GM18909 (cell line): ENCODE results near the gene C8G.

Experiments used
- ATAC-seq: cut with Tn5 transposase; IDR thresholded peaks from one replicate; pipeline ENCODE4 v1.9.1; 2021; ENCODE audit warnings: mild to moderate bottlenecking; ENCODE audit not compliant: unreplicated experiment, poor library complexity

The C8G gene

DNA sequence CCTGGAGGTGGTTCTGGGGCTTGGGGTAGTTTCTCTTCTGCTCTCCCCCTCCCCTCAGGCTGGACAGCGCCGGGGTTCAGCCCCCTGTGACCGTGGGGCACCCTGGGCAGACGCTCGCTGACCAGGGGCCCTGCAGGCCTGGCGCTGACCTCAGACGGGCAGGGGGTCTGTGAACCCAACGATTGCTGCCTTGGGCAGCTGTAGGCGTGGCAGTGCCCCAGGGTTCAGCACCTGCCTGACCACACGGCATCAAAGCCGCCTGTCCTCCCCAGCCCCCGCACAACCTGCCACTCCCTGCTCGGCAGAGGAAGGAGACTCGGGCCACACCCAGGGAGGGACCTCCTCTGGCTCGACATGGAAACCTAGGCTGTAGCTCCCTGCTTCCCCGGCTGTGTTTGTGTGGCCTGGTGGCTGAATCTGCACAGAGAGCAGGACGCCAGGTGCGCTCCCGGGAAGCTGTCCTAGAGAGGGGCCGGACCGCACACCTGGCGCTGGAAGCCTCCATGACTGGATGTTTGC lies 19.2 kb downstream of the C8G start:
- ATAC-seq, result no peak

DNA sequence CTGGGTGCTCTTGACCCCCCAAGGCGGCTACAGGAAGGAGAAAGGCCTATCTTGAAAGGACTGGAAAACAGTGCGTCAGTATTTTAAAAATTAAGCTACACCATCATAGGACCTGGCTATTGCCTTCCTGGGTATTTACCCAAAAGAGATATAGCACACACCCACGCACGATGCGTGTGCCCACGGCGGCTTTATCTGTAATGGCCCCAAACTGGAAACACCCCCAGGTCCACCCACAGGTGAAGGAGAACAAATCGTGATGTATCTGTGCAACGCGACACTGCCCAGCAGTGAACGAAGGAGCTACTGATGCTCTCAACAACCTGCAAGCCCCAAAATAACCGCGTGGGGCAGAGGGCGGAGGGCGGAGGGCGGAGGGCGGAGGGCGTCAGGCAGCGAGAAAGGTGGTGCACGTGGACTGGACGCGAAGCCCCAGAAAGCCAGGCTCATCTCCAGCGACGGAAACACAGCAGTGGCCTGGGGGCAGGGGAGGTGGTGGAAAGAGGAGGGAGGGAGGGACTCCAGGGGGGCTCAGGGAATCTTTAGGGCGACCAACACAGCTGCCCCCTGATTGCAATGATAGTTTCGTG lies 19.9 kb downstream of the C8G start:
- no peak for ATAC-seq

DNA sequence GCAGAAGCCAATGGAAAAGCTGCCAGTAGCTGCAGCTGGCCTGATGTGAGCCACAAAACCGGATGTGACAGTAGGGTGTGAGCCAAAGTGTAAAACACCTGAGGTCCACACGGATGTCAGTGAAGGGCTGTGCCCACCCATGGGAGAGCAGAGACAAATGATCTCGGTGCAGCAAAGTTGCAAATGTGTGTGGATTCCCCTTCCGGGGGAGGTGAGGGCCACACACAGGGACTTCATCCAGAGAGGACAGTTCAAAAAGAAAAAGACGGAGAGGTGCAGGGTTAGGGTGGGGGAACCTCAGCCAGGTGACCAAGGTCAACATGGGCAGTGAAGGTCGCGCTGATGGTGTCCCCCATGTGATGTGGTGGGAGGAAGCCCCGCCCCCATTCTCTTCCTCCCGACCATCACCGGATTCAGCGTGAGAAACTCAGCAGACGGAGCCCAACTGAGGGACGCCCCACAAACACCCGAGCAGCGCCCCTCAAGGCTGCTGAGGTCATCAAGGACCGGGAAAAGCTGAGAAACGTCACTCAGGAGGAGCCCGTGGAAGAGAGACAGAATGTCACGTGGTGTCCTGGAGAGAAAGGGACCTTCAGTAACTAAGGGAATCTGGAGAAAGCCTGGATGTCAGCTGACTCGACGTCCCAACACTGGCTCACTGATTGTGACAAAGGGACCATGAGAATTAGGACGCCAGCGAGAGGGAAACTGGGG lies 20.9 kb downstream of the C8G start:
- ATAC-seq, result no peak

DNA sequence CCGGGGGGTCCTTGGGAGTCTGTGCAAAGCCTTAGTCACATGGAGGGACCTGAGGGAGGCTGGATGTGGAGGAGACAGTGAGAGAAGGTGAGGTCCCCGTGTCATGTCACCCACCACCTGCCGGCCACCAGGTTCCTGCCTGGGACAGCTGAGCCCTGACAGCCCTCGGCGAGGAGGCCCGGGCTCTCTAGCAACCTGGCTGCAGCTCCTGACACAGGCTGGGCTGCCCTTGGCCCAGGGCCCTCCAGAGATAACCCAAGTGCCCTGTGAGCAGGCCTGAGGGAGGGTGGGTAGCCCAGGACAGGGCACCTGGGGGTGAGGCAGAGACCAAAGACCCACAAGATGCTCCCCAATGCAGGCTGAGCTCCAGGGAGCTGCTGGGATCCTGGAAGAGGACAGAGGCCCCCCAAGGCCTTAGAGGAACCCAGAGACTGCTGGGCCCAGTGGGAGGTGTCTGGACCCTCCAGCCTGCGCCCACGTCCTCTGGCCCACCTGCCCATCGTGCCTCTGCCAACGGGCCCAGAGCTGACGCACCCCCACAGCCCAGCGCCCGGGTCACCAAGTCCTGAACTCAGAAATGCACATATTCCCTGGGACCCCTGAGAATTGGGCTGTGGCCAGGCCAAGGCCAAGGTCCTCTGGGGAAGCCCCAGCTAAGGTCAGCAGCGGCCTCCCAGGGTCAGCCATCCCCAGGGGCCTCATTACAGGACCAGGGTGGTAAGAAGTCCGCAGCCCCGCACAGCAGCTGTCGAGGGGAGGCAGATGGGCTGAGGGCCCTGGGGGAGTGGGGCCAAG lies 23.5 kb downstream of the C8G start:
- ATAC-seq, result no peak

DNA sequence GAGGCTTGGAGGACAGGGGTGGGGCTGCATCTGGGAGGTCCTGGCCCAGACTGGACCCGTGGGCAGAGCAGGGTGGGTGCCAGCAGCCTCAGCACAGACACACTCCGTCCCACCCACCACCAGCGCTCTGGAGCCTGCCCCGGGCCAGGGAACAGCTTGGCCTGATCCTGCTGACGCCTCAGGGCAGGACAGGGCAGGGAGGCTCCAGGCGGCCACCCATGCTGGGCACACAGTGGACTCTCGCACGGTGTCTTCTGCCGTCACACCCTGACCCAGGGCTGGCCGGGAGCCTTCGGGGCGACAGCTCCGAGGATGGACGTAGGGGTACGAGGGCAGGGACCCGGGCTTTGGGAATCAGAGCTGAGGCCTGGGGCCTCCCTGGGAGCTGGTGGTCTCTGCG lies 24.1 kb downstream of the C8G start:
- no peak for ATAC-seq

DNA sequence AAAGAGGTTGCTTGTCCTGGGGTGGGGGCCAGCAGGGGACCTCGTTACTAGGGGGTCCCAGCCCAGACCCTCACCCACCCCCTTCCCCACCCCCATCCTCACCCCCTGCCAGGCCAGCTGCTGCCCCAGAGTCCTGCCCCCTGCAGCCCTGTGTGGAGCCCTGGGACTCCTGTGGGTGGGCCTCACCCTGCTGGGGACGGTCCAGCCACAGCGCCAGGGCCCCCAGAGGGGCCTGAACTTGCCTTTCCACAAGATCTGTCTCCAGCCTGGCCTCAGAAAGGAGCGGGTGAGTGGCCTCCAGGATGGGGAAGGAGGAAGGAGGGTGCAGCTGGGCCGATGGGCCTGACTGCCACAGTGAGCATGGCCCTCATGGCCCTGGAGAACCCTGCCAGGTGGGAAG lies 24.7 kb downstream of the C8G start:
- ATAC-seq, result no peak

DNA sequence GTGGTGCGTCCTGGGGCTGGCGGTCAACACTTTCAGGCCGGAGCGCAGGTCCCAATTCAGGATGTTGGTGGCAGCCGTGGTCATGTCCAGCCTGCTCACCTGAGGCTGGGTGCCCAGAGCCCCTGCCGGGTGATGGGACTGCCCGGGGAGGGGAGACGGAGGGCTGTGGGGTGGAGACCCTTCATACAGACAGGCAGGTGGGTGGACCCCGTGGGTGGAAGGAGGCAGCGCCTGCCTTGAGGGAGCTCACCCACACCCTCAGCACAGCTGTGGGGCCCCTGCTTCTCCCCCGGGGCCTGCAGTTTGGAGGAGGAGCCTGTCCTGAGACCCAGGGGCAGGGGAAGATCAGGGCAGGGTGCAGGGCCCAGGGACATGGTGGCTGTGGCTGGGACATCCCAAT lies 25.3 kb downstream of the C8G start:
- ATAC-seq, result no peak

DNA sequence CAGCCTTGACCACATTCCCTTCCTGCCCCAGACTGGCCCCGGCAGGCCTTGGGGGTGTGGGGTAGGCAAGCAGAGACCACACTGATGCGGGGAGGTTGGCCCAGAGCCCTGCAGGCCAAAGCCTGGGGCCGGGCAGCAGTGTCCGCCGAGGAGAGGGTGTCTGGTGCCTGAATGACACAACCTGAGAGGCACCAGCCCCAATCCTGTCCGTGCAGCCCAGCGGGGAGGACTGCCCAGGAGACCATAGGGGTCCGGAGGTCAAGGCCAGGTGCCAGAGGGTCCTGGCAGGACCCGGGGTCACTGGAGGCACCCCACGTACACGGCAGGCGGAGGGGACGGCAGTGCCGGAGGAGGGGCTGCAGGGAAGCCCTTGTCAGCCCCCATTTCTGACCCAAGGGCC lies 26.7 kb downstream of the C8G start:
- ATAC-seq, result no peak

DNA sequence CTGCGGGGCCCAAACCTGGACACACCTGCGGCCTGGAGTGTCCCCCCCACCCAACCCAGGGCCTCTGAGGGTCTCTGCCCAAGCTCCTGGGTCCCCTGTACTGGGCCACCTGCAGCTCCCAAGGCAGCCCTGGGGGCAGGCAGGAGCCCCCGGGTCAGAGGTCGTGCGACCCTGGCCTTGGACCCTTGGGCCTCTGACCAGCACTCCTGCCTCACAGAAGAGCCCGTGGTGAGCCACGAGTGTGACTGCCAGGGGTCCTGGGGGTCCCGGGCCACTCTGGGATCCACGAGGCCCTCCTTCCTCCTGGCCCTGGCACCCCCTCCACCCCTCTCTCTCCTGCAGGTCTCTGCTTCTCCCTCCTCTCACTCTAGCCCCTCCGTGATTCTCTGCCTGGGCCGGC lies 27.3 kb downstream of the C8G start:
- ATAC-seq, result no peak

DNA sequence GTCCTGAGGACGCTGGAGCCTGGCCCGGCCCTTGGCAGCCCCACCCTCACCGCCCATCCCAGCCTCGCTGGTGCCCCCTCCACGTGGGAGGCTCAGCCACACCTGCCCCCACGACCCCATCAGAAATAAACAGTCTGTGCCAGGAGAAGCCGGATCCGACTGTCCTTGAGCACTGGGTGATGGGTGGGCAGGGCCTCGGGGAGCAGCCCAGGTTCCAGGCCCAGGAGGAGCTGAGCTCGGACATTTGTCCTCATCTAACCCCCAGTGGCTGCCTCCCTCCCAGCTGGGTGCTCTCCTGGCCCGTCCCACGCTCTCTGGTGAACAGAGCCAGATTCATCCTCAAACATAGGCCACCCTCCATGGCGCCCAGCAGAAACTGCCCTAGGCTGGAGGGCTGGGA lies 27.7 kb downstream of the C8G start:
- ATAC-seq, result no peak

DNA sequence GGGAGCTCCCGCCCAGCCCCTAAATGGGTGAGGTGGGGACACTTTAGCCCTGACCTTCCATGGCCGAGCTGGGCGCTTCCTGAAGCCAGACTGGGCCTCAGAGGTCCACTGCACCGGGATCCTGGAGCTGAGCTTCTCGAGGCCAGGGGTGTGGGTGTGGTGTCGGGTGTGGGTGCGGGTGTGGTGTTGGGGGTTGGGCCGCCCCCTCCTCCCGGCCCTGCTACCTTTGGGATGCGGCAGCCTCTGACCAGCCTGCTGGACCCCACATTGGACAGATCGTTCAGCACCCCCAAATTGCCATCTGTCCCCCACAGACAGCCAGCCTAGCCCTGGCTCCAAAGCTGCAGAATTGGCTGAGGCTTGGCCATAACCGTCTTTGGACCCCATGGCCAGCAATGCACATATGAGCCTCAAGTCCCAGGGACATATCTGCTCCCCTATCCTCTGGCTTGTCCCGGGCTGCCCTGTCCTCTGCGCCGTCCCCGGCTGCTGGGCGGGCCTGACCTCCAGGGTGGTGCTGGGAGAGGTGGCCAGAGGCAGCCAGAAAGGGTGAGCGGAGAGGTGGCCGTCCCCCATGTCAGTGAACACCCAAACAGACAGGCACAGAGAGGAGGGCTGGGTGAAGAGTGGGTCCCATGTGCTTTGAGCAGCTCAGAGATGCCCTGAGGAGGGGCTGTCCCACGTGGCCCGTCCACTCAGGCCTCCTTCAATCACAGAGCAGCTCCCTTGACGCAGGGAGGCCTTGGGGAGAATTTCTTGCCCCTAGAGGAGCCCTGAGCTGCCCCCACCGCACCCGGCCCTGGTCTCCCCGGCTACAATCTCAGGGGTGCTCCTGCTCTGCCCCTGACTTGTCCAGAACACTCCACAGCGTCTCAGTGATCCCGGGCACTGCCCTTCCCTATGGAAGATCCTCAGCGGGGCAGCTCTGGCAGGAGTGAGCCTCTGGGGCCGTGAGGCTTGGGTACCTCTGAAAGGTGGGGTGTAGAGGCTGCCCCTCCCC lies 28.9 kb downstream of the C8G start:
- no peak for ATAC-seq

DNA sequence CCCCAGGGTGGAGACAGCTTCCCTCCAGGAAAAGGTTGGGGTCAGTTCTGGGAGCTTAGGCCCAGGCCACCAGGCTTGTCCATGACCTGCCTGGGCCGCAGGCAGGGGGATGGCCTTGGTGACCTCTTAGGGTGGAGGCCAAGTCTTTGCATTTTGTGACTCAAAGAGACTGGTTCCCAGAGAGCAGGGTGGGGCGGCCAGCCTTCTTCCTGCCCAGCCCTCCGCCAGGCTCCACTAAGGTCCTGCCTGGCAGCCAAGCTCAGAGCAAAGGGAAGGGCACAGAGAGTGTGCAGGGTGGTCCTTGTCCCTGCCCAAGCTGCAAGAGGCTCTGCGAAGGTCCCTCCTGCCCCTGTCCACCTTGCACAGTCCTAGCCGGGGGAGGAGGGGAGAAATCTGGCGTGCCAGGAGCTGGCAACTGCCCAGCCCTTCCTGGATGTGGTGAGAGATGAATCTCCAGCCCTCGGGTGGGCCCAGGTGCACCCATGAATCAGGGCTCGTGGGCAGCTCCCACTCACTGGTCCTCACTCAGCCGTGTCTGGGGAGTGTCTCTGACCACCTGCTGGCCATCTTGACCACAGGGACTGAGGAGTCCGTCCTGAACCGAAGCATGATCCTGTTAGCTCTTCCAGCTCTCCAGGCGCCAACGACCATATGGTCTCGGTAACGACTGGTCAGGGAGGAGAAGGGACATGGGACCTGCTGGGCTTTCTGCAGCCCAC lies 29.9 kb downstream of the C8G start:
- ATAC-seq, result no peak

DNA sequence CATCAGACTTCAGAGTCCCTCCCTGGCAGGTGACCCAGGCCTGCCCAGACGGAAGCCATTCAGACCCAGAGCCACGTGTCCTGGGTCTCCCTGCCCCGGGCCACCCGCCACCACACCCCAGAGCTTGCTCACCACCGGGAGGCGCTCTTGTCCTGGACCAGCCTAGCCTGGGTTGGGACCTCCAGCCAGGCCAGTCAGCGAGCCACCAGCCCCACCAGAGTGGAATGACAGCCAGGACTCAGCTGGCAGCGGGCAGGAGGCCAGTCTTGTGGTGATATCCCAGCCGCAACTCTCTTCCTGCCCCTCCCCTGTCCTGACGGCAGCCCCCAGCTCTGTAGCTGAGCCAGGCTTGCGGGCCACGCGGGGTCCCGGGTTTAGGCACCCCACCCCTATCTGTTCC lies 30.6 kb downstream of the C8G start:
- no peak for ATAC-seq

DNA sequence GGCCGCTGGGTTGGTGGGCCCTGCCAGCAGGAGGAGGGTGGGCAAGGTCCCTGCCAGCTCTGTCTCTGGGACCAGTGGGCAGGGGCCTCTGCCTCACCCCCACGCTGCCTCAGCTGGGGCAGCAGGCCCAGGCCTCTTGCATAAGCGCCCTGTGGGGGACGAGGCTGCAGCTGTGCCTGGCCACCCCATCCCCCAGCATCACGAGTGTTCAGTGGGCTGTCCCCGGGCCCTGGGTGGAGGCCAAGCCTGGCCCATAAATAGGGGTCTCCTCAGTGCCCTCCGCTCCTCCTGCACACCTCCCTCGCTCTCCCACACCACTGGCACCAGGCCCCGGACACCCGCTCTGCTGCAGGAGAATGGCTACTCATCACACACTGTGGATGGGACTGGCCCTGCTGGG lies 32.2 kb downstream of the C8G start, which contains the start of gene PTGDS:
TSS of gene PTGDS (plus strand) at position 282 of the 400 bp plus-strand sequence. CDS start at position 357, 75 bp downstream.
- no peak for ATAC-seq

DNA sequence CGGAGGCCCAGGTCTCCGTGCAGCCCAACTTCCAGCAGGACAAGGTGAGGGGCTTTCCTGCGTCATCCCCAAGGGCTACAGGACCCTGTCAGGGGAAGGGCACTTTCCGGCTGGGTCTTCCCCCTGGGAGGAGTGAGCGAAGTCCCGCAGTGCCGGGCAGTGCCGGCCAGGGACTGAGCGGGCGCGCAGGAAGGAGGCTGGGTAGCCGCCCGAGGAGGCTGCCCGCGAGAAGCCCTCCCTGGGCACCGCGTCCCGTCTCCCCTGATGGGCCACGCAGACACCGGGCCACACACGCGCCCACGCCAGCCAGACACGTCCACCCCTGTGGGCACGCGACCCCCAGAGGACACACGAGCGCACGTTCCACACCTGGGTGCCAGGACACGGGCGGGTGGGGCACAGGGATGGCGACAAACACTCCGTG lies 32.6 kb downstream of the C8G start:
- no peak for ATAC-seq

DNA sequence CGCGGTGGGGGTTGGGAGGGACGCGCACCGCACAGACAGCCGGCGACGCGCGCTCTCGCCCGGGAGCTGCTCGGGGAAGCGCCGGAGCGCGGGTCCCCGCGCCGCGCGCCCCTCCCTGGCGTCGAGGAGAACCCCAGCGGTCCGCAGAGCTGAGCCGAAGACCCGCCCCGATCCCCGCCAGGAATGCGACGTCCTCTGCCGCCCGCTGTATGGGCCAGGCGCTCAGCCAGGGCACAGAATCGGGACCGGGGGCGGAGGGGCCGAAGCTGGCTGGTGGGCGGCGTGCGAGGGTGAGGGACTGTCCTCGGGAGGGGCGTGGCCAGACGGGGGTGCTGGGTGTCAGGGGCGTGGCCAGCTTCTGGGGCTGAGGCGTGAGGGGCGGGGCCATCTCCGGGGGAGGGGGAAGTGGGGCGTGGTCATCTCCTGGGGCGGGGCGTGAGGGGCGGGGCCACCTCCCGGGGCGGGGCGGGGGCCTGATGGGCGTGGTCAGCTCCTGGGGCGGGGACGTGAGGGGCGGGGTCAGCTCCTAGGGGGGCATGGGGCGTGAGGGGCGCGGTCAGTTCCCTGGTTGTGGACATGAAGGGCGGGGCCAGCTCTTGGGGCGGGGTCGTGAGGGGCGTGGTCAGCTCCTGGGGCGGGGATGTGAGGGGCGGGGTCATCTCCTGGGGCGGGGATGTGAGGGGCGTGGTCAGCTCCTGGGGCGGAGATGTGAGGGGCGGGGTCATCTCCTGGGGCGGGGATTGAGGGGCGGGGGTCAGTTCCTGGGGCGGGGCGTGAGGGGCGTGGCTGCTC lies 33.2 kb downstream of the C8G start:
- ATAC-seq, result no peak

DNA sequence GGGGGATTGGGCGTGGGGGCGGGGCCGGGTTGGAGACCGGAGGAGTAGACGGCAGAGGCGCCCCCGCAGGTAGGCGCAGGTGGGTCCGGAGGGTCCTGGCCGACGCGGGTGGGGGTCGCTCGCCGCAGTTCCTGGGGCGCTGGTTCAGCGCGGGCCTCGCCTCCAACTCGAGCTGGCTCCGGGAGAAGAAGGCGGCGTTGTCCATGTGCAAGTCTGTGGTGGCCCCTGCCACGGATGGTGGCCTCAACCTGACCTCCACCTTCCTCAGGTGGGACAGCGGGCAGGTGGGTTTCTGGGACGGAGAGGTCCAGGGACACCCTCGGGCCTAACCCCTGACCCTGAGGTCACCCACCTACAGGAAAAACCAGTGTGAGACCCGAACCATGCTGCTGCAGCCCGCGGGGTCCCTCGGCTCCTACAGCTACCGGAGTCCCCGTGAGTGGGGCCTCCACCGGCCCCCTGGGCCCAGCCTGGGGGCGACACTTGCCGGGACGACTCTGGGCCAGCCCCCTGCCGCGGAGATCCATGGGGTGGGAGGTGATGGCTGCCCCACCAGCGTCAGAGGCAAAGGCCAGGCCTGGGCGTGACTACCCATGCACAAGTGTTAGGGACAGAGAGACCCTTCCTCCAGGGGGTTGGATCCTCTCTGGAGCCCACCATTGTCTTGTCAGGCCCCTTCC lies 34.0 kb downstream of the C8G start:
- no peak for ATAC-seq
